Fibroblast of mammary gland (primary cell): ENCODE results near the gene ZDHHC7.

Experiments used
- DNase-seq: peaks from one replicate; pipeline ENCODE4 v3.0.0-alpha.2; 2010; ENCODE audit warnings: low read depth
- H3K4me3 ChIP-seq: 2 replicates; pipeline ENCODE4 v1.5.1; 2011; ENCODE audit warnings: low read depth, mild to moderate bottlenecking, low read length, moderate library complexity; ENCODE audit not compliant: control insufficient read depth
- TF ChIP-seq, protein P1 (sequence below): conservative IDR thresholded peaks from 2 replicates; pipeline ENCODE4 v1.5.1; 2011; ENCODE audit warnings: low read depth, low read length, inconsistent platforms; ENCODE audit not compliant: control insufficient read depth, insufficient read depth

Gene ZDHHC7

DNA sequence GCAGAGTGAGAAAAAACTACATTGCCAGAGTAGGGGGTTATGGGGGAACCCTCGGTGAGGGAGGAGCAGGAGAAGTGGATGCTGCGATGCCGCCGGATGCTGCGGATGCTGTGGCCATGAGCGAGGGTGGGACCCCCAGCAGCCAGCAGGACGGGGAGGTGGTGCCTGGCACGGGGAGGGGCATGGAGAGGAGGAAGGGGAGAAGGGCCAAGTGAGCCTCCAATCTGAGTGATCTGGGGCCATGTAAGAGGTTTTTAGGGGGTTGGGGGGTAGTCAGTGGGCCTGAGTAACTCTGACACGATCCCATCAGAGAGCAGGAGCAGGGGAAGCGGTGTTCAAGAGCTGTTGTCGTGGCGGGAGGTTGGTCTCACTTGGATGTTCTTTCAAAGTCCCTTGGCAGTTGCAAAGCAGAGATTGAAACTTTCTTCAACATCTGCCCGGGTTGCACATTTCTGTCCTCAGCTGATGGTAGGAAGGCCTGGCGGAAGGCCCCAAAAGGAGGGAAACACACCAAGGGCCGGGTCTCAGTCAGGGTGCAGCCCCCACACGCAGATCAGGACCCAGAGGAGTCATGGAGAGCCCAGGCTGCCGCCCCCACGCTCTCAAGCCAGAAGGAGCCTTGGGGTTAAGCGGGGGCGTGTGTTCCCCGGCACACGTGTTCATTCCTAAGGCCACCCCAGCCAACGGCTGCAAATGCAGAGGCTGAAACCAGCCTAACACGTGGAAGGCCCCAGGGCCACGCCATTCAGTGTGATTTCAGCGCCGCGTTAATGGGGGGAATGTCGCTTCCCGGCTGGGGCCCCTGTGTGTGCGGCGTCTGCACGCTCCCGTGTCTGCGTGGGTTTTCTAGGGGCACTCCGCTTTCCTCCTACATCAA lies 81.7 kb downstream of the ZDHHC7 start:
- H3K4me3 ChIP-seq = no peak overlapping the region
- peak; percentile 70 for DNase-seq
- TF ChIP-seq, protein P1, sequence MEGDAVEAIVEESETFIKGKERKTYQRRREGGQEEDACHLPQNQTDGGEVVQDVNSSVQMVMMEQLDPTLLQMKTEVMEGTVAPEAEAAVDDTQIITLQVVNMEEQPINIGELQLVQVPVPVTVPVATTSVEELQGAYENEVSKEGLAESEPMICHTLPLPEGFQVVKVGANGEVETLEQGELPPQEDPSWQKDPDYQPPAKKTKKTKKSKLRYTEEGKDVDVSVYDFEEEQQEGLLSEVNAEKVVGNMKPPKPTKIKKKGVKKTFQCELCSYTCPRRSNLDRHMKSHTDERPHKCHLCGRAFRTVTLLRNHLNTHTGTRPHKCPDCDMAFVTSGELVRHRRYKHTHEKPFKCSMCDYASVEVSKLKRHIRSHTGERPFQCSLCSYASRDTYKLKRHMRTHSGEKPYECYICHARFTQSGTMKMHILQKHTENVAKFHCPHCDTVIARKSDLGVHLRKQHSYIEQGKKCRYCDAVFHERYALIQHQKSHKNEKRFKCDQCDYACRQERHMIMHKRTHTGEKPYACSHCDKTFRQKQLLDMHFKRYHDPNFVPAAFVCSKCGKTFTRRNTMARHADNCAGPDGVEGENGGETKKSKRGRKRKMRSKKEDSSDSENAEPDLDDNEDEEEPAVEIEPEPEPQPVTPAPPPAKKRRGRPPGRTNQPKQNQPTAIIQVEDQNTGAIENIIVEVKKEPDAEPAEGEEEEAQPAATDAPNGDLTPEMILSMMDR = no peak

DNA sequence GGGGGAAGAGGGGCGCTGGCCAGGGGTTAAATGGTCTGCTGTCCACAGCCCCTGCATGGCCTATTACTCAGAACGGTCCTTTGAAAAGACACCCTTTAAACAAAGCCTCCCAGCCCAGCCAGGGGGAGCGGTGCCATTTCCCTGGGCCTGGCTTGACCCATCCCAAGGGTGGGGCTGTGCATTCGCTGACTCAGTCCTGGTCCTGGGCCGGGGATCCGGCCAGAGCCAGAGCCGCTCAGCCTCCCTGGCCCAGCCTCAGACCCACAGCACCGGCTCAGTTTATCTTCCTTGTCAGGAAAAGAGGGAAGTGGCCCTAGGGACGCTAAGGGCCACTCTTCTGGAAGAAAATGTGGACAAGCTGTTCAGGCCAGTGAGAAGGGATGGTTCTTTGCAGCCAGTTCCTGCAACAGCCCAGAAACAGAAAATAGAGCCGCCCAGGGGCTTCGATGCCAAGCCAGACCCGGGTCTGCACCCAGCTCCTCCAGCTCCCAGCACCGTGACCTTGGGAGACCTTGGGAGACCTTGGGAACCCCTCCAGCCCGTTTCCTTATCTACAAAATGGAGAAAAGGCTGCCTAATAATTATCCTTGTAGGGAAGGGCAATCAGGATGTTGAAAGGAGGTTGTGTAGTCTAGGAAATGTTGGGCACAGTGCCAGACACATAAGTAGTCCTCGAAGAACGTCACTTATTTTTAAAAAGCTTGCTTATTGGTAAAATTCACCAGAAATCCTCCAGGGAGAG lies 82.5 kb downstream of the ZDHHC7 start:
- TF ChIP-seq, protein P1 = peak; percentile 6
- peak; percentile 86 for DNase-seq
- no peak overlapping the region for H3K4me3 ChIP-seq

DNA sequence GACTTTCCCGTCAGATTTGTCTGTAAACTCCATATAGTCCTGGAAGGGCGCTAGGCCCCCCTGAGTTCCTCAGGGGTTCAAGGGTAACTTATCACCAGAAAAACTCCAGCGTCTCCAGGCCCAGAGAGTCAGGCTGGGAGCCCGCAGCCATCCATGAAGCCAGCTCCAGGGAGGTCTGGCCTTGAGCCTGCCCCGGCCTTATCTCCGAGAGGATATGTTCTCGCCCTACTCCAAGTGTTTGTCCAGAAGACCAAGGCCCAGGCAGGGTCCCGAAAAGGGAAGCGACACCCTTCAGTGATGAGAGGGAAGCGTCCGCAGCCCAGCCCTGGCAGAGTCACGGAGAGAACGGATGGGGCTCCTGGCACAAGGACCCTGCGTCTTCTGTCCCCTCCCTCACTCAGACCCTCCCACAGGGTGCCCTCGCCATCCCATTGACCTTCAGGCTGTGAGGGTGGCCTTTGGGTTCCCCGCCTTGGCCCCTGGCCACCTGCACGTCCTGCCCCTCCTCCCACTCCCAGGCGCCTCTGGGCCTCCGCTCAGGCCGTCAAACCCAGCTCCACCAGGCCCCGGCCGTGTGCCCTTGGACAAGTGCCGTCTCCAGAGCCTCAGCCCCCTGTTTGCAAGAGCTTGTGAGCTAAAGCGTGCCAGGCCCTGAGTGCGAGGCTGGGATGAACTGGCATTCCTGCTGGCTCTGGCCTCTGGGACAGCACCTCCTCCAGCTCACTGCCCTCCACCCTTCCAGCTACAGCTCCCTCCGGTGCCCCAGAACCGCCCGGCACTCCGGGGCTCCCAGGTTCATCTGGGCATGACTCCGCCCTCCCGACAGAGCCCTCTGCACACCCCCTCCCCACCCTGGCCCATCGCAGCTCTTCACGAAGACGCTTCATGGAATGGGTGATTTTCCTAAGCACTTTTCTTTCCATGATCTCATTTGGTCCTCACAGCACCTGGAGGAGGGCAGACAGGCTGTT lies 83.4 kb downstream of the ZDHHC7 start:
- DNase-seq = no peak
- TF ChIP-seq, protein P1 = no peak

DNA sequence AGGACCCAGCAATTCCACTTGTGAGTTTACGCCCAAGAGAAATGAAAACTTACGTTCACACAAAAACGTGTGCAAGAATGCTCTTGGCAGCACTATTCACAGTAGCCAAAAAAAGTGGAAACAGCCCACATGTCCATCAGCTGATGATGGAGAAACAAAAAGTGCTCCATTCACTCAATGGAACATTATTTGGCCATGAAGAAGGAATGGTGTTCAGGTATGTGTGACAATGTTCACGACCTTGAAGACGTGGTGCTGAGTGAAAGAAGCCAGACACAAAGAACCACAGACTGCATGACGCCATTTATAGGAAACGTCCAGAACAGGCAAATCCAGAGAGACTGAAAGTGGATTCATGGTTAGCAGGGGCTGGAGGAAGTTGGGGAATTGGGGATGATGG lies 84.9 kb downstream of the ZDHHC7 start:
- TF ChIP-seq, protein P1 = no peak
- no peak for DNase-seq
- H3K4me3 ChIP-seq = no peak overlapping the region

More for the DNA sequence above, 83.4 kb downstream of the ZDHHC7 start:
- H3K4me3 ChIP-seq = no peak overlapping the region

DNA sequence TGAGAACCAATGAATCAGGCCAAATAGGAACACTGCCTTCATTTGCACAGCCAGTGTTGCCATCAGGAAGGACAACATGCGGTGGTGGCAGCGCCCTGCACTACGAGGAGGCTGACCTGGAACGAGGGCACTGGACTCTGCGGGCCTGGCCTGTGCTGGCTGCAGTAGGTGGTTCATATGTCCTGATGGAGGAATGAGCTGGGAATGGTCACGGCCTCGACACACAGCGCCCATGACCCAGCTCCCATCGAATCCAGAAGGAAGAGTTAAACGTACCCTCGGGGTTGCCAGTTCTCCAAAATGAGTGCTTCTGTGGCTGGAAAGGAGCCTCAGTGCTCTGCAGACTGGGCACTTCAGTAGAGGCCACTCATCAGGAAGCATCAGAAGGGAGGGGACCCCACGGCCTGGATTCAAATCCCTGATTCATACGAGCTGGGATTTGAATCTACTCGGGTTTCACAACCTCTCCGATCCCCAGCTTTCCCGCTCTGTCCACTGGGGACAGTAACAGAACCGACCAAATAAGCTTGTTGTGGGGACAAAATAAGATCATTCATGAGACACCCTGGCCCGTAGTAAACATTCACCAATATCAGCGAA lies 85.5 kb downstream of the ZDHHC7 start:
- TF ChIP-seq, protein P1 = no peak
- no peak overlapping the region for H3K4me3 ChIP-seq
- no peak for DNase-seq
